ENCODE data around the gene SLC30A10. TPM values are rescaled to one million over a fixed set of nuclear protein-coding genes. Genes with fewer than 3 reads are reported as not detected.
"Not testable (repeated sequence)": the region's sequence is repeated elsewhere in the genome, so short reads cannot be mapped to it uniquely, and the experiment has no call there.

SLC30A10 gene
- polyA plus RNA-seq, 1 donor (not counting 4 experiments of a cell fraction or from before 2014, with no cell fraction given) = 0.03 TPM

- Histone ChIP-seq H4K20me1 (ENCODE audit: control insufficient read depth, extremely low read depth, insufficient read depth, low read length) (no peaks in the 10 kb centered on the region), H3K9ac (ENCODE audit: control insufficient read depth, extremely low read depth, insufficient read depth, low read length) (no peak overlapping the region), H3K9me1 (ENCODE audit: control insufficient read depth, extremely low read depth, insufficient read depth, low read length) (no peaks in the 10 kb centered on the region), H3K4me1 (ENCODE audit: control insufficient read depth, extremely low read depth, insufficient read depth, low read length) (no peaks in the 10 kb centered on the region), H3K27me3 (ENCODE audit: control insufficient read depth, extremely low read depth, insufficient read depth, low read length) (no peaks in the 10 kb centered on the region), H3K9me3 (ENCODE audit: control insufficient read depth, low read depth, low read length) (no peaks in the 10 kb centered on the region), H3K27ac (ENCODE audit: control insufficient read depth, insufficient read depth, low read length) (no peak overlapping the region), H2AFZ (ENCODE audit: control insufficient read depth, low read length) (no peak overlapping the region), H3K79me2 (ENCODE audit: control insufficient read depth, insufficient read depth, low read length) (no peaks in the 10 kb centered on the region), H3K4me2 (ENCODE audit: control insufficient read depth, extremely low read depth, insufficient read depth, low read depth, low read length) (no peak overlapping the region), H3K4me3 (ENCODE audit: control insufficient read depth in 2 of 3, extremely low read depth in 1 of 3, insufficient read depth in 2 of 3, low read depth in 1 of 3, low read length in 3 of 3) (no peak overlapping the region), H3K36me3 (ENCODE audit: control insufficient read depth in 2 of 2, extremely low read depth in 1 of 2, insufficient read depth in 2 of 2, low read length in 2 of 2) (no peaks in the 10 kb centered on the region)
- no peak for TF ChIP-seq CTCF (optimal IDR thresholded peaks at IDR 0.05 in 1 of 3, IDR thresholded peaks at IDR 0.05 in 1 of 3, conservative IDR thresholded peaks at IDR 0.05 in 1 of 3; ENCODE audit: extremely low read depth in 1 of 3, insufficient read depth in 2 of 3, low read length in 3 of 3)
- TF ChIP-seq EZH2 (IDR thresholded peaks at IDR 0.05; ENCODE audit: low read length) = no peak
- FAIRE-seq (no peak), DNase-seq (ENCODE audit: low read depth, low spot score) (no peak)
- dilution Hi-C loops (cut with MboI; ENCODE audit: extremely low pct_ligation_motif_present, low sequenced_read_pairs) = no loop called here
Measured at GRCh38 chr1:219907772-219908070, 20.6 kb downstream of the SLC30A10 start.

DNA sequence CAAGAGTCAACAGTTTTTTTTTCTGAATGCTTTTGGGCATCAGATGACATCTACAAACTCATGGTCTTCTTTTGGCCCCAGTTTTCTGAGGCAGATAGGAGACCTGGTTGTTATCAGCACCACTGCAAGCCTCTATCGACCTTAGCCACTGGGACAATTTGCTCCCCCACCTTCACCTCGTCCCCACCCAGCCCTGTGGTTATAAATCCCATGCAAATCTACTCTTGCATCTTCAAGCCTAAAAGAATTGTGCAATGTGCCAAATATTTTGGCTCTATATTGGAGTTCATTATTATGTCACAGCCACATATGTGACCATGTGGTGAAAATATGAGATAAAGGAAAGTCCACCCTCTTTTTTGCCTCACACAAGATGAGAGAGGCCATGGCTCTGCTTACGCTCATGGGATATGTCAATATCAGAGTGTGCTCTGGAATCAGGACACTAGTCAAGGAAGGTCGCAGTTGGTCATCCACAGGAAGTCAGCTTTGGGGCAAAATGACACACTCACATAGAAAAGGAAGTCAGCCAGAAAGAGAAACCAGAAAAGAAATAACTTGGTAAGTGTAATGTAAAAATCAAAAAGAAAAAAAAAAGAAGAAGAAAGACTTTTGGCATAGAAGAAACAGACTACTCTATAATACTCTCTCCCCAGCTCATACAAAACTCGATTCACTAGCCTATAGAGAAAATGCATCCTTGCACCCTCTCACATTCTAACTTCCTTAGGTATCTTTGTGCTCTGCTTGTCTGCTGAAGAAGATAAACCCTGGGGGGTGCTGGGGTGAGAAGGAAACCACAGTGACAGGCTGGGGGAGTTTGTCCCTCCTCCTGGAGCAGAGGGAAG, 21.2 kb downstream of the SLC30A10 start:
- no peak for TF ChIP-seq CTCF (optimal IDR thresholded peaks at IDR 0.05 in 1 of 3, IDR thresholded peaks at IDR 0.05 in 1 of 3, conservative IDR thresholded peaks at IDR 0.05 in 1 of 3; ENCODE audit: extremely low read depth in 1 of 3, insufficient read depth in 2 of 3, low read length in 3 of 3)
- TF ChIP-seq EZH2 (IDR thresholded peaks at IDR 0.05; ENCODE audit: low read length) = no peak
- FAIRE-seq = no peak

DNA sequence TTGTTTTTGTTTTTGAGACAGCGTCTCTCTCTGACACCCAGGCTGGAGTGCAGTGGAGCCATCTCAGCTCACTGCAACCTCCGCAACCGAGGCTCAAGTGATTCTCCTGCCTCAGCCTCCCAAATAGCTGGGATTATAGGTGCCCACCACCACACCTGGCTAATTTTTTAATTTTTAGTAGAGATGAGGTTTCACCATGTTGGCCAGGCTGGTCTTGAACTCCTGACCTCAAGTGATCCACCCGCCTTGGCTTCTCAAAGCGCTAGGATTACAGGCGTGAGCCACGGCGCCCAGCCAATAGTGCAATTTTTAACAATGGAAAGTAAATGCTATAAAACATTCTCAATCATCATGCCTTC, 21.8 kb downstream of the SLC30A10 start:
- H3K27me3 ChIP-seq (ENCODE audit: control insufficient read depth, extremely low read depth, insufficient read depth, low read length); H3K4me3 ChIP-seq (ENCODE audit: control insufficient read depth in 2 of 3, extremely low read depth in 1 of 3, insufficient read depth in 2 of 3, low read depth in 1 of 3, low read length in 3 of 3); H3K9me1 ChIP-seq (ENCODE audit: control insufficient read depth, extremely low read depth, insufficient read depth, low read length); H2AFZ ChIP-seq (ENCODE audit: control insufficient read depth, low read length); DNase-seq (ENCODE audit: low read depth, low spot score); H4K20me1 ChIP-seq (ENCODE audit: control insufficient read depth, extremely low read depth, insufficient read depth, low read length); H3K36me3 ChIP-seq (ENCODE audit: control insufficient read depth in 2 of 2, extremely low read depth in 1 of 2, insufficient read depth in 2 of 2, low read length in 2 of 2); FAIRE-seq; H3K27ac ChIP-seq (ENCODE audit: control insufficient read depth, insufficient read depth, low read length); H3K9me3 ChIP-seq (ENCODE audit: control insufficient read depth, low read depth, low read length); dilution Hi-C loops (cut with MboI; ENCODE audit: extremely low pct_ligation_motif_present, low sequenced_read_pairs); H3K4me2 ChIP-seq (ENCODE audit: control insufficient read depth, extremely low read depth, insufficient read depth, low read depth, low read length); H3K9ac ChIP-seq (ENCODE audit: control insufficient read depth, extremely low read depth, insufficient read depth, low read length); H3K4me1 ChIP-seq (ENCODE audit: control insufficient read depth, extremely low read depth, insufficient read depth, low read length); H3K79me2 ChIP-seq (ENCODE audit: control insufficient read depth, insufficient read depth, low read length): not testable (repeated sequence)

More for the DNA sequence above, 21.2 kb downstream of the SLC30A10 start:
- H2AFZ ChIP-seq (ENCODE audit: control insufficient read depth, low read length) = no peak overlapping the region
- H3K9me3 ChIP-seq (ENCODE audit: control insufficient read depth, low read depth, low read length) = no peaks in the 10 kb centered on the region
- dilution Hi-C loops (cut with MboI; ENCODE audit: extremely low pct_ligation_motif_present, low sequenced_read_pairs) = no loop called here
- H3K27me3 ChIP-seq (ENCODE audit: control insufficient read depth, extremely low read depth, insufficient read depth, low read length) = no peaks in the 10 kb centered on the region
- DNase-seq (ENCODE audit: low read depth, low spot score) = no peak
- no peaks in the 10 kb centered on the region for H4K20me1 ChIP-seq (ENCODE audit: control insufficient read depth, extremely low read depth, insufficient read depth, low read length)
- no peak overlapping the region for H3K9ac ChIP-seq (ENCODE audit: control insufficient read depth, extremely low read depth, insufficient read depth, low read length)
- H3K27ac ChIP-seq (ENCODE audit: control insufficient read depth, insufficient read depth, low read length) = no peak overlapping the region
- H3K9me1 ChIP-seq (ENCODE audit: control insufficient read depth, extremely low read depth, insufficient read depth, low read length) = no peaks in the 10 kb centered on the region
- H3K4me2 ChIP-seq (ENCODE audit: control insufficient read depth, extremely low read depth, insufficient read depth, low read depth, low read length) = no peak overlapping the region
- H3K79me2 ChIP-seq (ENCODE audit: control insufficient read depth, insufficient read depth, low read length) = no peaks in the 10 kb centered on the region
- no peak overlapping the region for H3K4me3 ChIP-seq (ENCODE audit: control insufficient read depth in 2 of 3, extremely low read depth in 1 of 3, insufficient read depth in 2 of 3, low read depth in 1 of 3, low read length in 3 of 3)
- no peaks in the 10 kb centered on the region for H3K4me1 ChIP-seq (ENCODE audit: control insufficient read depth, extremely low read depth, insufficient read depth, low read length)
- H3K36me3 ChIP-seq (ENCODE audit: control insufficient read depth in 2 of 2, extremely low read depth in 1 of 2, insufficient read depth in 2 of 2, low read length in 2 of 2) = no peaks in the 10 kb centered on the region

Data from keratinocyte (primary cell).